Stimulated activated CD4-positive, alpha-beta T cell treated with anti-CD3 and anti-CD28 coated beads, Interleukin-2, amount 100 ng/mL, for 48 hours (primary cell): ENCODE measurements around the gene CTSF.
"Not testable (repeated sequence)": the region's sequence is repeated elsewhere in the genome, so short reads cannot be mapped to it uniquely, and the experiment has no call there.

Source experiments
- DNase-seq, 2 donors: peaks; one replicate each; pipeline ENCODE4 v3.0.0-alpha.2; 2020

The CTSF gene

GRCh38 chr11:66557733-66558326 lies 10.6 kb downstream of the CTSF start:
- no peak for DNase-seq

GRCh38 chr11:66556086-66556485 lies 12.3 kb downstream of the CTSF start:
- no peak for DNase-seq

DNA sequence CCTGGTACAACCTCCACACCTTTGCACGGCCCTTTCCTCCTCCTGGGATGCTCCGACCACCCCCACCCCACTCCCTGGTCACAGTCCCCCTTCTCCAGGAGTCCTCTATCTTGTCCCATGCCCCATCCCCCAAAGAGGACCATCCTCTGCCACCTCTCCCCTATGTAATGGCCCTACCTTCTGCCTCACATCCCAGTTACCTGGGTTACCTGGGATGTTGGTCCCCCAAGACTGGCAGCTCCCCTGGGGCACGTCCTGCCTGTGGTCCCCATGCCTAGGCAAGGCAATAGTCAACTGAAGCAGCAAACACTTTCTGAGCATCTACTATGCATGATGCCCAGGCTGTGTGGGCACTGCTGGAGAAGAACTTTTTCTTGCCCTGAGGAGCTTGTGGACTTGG lies 13.0 kb downstream of the CTSF start:
- no peak for DNase-seq

DNA sequence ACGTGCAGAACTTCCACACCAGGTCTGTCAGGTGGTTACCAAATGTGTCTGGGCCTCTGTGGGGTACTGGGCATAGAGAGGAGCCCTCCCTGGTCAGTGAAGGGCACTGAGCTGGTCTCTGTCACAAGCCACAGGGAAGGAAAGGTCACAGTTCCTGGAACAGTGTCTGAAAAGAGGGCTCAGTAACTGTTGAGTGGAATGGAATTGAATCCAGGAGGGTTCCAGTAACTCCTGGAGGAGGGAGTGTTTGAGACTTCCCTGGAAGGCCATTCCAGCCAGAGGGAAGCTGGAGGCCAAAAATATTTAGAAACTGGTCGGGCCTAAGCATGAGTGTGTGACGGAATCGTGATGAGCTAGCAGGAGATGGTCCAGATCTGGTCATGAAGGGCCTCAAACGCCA lies 13.8 kb downstream of the CTSF start:
- DNase-seq = no peak

GRCh38 chr11:66550887-66551286 lies 17.5 kb downstream of the CTSF start:
- DNase-seq = no peak

- DNase-seq = no peak
Measured at GRCh38 chr11:66549696-66550095, 18.7 kb downstream of the CTSF start.

DNA sequence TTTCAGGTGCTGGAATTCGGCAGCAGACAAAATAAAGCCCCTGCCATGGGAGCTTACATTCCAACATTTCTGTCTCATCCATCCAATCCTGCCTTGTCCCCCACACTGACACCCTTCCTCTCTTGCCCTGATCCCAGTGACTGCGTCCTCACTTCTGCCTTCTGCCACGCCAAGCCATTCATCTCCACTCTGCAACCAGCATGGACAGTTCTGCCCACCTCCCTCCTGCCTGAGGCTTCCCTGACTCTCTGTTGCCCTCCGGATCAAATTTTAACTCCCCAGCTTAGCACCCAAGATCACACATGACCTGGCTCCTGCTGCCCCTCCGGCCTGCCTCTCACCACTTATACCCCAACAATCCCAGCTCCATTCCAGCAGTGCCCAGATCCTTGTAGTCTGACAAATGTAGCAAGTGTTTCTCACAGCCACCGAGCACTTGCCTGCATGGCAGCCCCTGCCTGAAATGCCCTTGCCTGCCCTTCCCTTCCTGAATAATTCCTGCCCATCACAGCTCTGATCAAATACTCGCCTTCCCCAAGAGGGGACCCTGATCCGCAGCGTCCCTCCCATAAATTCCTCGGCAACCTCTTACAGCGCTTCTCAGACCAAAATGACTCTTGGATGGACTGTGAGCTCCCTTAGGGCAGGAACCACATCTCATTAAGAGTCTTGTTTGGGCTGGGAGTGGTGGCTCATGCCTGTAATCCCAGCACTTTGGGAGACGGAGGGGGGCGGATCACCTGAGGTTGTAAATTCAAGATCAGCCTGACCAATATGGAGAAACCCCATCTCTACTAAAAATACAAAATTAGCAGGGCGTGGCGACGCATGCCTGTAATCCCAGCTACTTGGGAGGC lies 19.4 kb downstream of the CTSF start:
- DNase-seq = no peak

- no peak for DNase-seq
Measured at GRCh38 chr11:66548041-66548440, 20.4 kb downstream of the CTSF start.

DNA sequence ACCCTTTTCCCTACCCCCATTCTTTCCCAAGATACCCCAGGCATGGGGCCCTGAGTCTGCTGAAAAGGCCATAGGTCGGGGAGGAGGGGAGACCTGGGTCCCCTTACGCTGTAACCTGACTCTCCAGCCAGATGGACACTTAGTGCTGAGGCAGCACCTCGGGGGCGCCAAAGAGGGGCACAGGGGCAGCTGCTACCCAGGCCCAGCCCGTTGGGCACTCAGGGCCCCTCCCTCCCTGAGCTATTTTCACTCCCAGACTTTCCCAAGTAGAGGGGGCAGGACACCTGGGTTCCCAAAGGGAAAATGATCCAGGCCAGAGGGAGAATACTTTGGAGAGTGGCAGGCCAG lies 20.8 kb downstream of the CTSF start:
- no peak for DNase-seq

- no peak for DNase-seq
Measured at GRCh38 chr11:66546966-66547661, 21.3 kb downstream of the CTSF start.

GRCh38 chr11:66546368-66546965 lies 21.9 kb downstream of the CTSF start, which contains the start of gene ACTN3:
ACTN3 (plus strand) TSS chr11:66546903; CDS start chr11:66546938, 35 bp downstream.
- no peak for DNase-seq

DNA sequence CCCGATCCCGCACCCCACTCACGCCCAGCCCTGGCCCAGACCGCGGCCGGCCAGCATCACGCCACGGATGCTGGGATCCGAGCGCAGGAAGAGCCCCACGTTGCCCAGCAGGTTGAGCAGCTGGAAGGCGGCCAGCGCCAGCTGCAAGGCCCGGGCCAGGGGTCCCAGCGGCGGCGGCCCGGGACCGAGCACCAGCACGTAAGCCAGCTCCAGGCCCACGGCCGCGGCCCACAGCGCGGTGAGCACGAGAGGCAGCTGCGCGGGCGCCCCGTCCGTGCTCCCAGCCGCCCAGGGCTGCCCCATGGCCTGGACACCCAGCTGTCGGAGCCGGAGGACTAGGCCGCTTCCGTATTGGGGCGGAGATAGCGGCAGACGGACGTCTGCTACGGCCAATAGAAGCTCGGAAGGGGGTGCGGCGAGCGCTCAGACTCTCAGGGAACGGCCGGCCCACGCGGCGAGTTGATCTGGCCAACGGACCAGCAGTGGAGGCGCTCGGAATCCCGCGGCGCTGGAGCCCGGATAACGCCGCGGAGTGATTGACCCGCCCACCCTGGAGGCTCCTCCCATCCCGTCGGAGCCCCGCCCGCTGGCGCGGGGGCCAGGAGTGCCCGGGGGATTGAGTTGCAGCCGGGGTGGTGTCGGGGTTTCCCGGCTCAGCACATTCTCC lies 22.6 kb downstream of the CTSF start, which contains the start of gene ZDHHC24:
TSS of gene ZDHHC24 (minus strand) at position 348 of the 667 bp plus-strand sequence. CDS start at position 303, 45 bp downstream.
- DNase-seq = peak; percentile 90 to 92

GRCh38 chr11:66544952-66545351 lies 23.5 kb downstream of the CTSF start:
- not testable (repeated sequence) for DNase-seq

GRCh38 chr11:66543263-66544107 lies 24.9 kb downstream of the CTSF start:
- DNase-seq = peak; percentile 34 to 35

DNA sequence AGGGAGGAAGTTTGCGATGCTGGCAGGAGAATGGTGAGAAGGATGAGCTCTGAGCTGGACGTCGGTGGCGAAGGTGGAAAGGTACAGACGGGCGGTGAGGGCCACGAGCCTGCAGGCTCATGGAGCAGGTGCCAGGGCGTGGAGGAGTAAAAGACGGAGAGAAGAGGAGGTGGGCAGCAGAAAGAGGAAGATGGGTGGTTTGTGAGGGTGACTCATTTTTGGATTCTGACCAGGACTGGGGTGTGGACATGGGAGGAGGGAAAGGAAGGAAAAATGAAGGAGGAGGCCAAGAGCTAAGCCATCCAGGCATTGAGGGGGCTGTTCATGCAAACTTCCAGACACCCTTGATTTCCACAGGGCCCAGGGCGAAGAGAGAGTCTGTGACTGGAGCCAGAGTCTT lies 26.0 kb downstream of the CTSF start:
- no peak for DNase-seq

GRCh38 chr11:66541892-66542291 lies 26.5 kb downstream of the CTSF start:
- DNase-seq = no peak

GRCh38 chr11:66540598-66540997 lies 27.8 kb downstream of the CTSF start:
- DNase-seq = not testable (repeated sequence)

DNA sequence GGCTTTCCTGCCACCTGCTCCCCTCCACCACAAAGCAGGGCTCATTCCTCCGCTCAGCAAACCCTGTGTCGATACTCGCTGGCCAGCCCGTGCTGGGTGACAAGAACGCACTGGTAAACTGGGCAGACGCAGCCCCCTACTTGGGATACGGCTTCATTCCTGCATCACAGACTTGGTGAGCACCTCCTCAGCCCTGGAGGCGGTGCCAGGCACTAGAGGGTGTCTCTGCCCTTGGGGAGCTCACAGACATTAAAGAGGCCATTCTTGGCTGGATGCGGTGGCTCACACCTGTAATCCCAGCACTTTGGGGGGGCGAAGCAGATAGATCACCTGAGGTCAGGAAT lies 28.6 kb downstream of the CTSF start:
- no peak for DNase-seq

DNA sequence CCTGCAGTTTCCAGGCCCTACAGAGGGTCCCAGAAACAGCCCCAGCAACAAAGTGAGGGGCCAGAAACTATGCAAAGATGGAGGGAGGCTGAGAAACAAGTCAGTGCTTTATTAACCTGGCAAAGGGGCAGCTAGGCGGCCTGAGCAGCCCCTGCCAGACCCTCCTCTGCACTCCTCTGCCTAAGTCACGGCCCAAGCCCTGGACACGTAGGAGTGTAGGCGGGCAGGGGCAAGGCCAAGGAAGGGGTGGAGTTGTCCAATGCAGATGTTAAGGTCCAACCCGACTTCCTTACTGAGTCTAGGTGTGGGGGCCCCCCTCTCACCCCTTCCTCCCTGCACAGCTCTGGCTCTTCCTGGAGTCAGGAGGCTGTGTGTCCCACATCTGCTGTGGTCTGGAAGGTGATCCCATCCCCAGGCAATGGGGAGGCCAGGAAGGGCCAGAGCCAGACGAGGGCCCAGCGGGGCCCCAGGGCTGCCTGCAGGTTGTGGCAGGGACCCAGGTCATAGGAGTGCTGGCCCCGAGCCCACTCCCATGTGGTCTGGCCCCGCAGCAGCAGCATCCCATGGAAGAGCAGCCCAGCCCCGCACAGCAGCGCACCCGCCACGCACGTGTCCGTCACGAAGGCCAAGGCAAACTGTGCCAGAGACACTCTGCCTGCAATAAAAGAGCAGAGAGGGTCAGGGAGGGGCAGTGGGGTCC lies 29.1 kb downstream of the CTSF start:
- no peak for DNase-seq

- no peak for DNase-seq
Measured at GRCh38 chr11:66532784-66533183, 35.6 kb downstream of the CTSF start.

DNA sequence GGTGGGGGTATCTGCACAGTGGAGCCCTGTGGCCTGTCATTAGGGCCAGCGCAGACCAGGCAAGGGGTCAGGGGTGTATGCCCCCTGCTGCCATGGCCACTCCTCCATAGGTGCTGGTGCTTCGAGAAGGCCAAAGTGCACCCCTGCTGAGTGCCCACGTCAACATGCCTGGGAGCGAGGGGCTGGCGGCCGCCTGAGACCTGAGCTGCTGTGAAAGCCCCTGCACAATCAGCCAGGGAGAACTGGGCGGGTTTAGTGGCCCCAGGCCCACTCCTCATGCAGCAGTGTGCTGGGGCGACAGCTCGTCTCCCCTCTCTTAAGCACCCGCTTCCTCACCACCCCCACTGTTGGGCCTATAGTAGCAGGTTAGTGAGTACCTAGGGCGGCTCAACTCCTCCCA lies 36.6 kb downstream of the CTSF start:
- no peak for DNase-seq
